Measurements from ENCODE around the gene TRAF4.
"Not testable (repeated sequence)": the region's sequence is repeated elsewhere in the genome, so short reads cannot be mapped to it uniquely, and the experiment has no call there.

The TRAF4 gene

GRCh38 chr17:28748852-28749515, 5.2 kb downstream of the TRAF4 start:
- DNase-seq (ENCODE audit: low spot score): no peak

GRCh38 chr17:28749516-28750177, 5.8 kb downstream of the TRAF4 start:
- no peak for DNase-seq (ENCODE audit: low spot score)

GRCh38 chr17:28750178-28751047, 6.6 kb downstream of the TRAF4 start:
- peak; percentile 87 for DNase-seq (ENCODE audit: low spot score)

- no peak for DNase-seq (ENCODE audit: low spot score)
Measured at GRCh38 chr17:28751600-28752366, 8.0 kb downstream of the TRAF4 start.

- DNase-seq (ENCODE audit: low spot score): no peak
Measured at GRCh38 chr17:28755486-28755885, 11.7 kb downstream of the TRAF4 start.

GRCh38 chr17:28756049-28756804, 12.4 kb downstream of the TRAF4 start:
- DNase-seq (ENCODE audit: low spot score): no peak

- DNase-seq (ENCODE audit: low spot score): no peak
Measured at GRCh38 chr17:28758411-28759121, 14.8 kb downstream of the TRAF4 start.

- DNase-seq (ENCODE audit: low spot score): no peak
Measured at GRCh38 chr17:28759256-28759865, 15.6 kb downstream of the TRAF4 start.

GRCh38 chr17:28760601-28761562, 17.1 kb downstream of the TRAF4 start:
- no peak for DNase-seq (ENCODE audit: low spot score)

- DNase-seq (ENCODE audit: low spot score): no peak
Measured at GRCh38 chr17:28763137-28763799, 19.5 kb downstream of the TRAF4 start.

- peak; percentile 75 for DNase-seq (ENCODE audit: low spot score)
Measured at GRCh38 chr17:28763804-28764266, 20.0 kb downstream of the TRAF4 start.

- no peak for DNase-seq (ENCODE audit: low spot score)
Measured at GRCh38 chr17:28765038-28765437, 21.2 kb downstream of the TRAF4 start.

- DNase-seq (ENCODE audit: low spot score): no peak
Measured at GRCh38 chr17:28773736-28774135, 29.9 kb downstream of the TRAF4 start.

GRCh38 chr17:28774206-28774605, 30.4 kb downstream of the TRAF4 start:
- no peak for DNase-seq (ENCODE audit: low spot score)

- no peak for DNase-seq (ENCODE audit: low spot score)
Measured at GRCh38 chr17:28777178-28777577, 33.4 kb downstream of the TRAF4 start.

- DNase-seq (ENCODE audit: low spot score): not testable (repeated sequence)
Measured at GRCh38 chr17:28779601-28780000, 35.8 kb downstream of the TRAF4 start.

- DNase-seq (ENCODE audit: low spot score): no peak
Measured at GRCh38 chr17:28783161-28783560, 39.4 kb downstream of the TRAF4 start.

GRCh38 chr17:28788100-28788499, 44.3 kb downstream of the TRAF4 start:
- no peak for DNase-seq (ENCODE audit: low spot score)

Measured in CD4-positive, alpha-beta T cell treated with Interleukin-6 at 100 ng/mL for 8 hours (primary cell).